LNCaP clone FGC (cell line): ENCODE measurements around the gene TCAP.

ENCODE experiments used
- DNase-seq: peaks from one replicate; pipeline ENCODE4 v3.0.0-alpha.2; 2011; ENCODE audit warnings: low read depth
- H3K4me3 ChIP-seq: 2 replicates; pipeline ENCODE4 v1.5.1; 2011; ENCODE audit warnings: mild to moderate bottlenecking, low read depth, low read length, control low read depth
- TF ChIP-seq, protein P1 (sequence below): IDR thresholded peaks from 2 replicates; pipeline ENCODE4 v1.5.1; 2012; ENCODE audit warnings: mild to moderate bottlenecking; ENCODE audit not compliant: control insufficient read depth, insufficient read depth; ENCODE audit errors: extremely low read depth

The TCAP gene

DNA sequence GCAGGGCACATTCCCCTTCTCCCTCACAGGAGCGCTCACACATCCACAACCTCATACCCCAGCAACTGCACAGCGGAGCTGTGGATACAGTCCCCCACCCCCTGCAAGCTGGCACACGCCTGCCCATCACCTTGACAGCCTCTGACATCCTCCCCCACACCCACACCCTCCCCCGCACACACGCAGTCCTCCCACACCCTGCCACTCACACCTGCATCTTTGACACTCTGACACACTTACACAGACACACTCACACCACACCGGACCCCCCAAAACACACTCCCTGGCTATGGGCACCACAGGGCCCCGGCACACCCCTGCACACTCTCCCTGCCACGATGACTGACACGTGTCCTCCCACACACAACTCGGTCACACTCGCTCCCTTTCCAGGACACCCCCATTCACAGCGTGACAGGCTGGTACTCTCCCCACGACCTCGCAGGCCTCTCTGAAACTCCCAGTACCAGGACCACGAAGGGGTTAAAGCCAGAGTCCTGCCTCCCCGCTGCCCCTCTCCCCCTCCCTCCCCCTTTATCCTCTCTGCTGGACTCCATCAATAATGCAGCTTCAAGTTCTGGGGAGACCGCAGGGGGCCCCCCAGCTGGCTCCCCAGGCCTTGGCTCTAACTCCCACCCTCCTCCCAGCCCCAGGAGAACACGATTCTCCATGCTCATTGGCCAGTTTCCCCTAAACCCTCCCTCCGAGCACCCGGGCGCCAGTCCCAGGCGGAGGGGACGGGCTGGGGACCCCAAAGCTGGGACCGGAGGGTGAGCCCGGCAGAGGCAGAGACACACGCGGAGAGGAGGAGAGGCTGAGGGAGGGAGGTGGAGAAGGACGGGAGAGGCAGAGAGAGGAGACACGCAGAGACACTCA lies 38.7 kb upstream of the TCAP start, which contains the start of gene PPP1R1B:
PPP1R1B (plus strand) TSS at position 782 of the 876 bp plus-strand sequence. CDS start 441 bp downstream, outside the sequence.
- DNase-seq = no peak
- no peak within 1 kb of the TSS for H3K4me3 ChIP-seq
- TF ChIP-seq, protein P1, sequence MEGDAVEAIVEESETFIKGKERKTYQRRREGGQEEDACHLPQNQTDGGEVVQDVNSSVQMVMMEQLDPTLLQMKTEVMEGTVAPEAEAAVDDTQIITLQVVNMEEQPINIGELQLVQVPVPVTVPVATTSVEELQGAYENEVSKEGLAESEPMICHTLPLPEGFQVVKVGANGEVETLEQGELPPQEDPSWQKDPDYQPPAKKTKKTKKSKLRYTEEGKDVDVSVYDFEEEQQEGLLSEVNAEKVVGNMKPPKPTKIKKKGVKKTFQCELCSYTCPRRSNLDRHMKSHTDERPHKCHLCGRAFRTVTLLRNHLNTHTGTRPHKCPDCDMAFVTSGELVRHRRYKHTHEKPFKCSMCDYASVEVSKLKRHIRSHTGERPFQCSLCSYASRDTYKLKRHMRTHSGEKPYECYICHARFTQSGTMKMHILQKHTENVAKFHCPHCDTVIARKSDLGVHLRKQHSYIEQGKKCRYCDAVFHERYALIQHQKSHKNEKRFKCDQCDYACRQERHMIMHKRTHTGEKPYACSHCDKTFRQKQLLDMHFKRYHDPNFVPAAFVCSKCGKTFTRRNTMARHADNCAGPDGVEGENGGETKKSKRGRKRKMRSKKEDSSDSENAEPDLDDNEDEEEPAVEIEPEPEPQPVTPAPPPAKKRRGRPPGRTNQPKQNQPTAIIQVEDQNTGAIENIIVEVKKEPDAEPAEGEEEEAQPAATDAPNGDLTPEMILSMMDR = no peak

DNA sequence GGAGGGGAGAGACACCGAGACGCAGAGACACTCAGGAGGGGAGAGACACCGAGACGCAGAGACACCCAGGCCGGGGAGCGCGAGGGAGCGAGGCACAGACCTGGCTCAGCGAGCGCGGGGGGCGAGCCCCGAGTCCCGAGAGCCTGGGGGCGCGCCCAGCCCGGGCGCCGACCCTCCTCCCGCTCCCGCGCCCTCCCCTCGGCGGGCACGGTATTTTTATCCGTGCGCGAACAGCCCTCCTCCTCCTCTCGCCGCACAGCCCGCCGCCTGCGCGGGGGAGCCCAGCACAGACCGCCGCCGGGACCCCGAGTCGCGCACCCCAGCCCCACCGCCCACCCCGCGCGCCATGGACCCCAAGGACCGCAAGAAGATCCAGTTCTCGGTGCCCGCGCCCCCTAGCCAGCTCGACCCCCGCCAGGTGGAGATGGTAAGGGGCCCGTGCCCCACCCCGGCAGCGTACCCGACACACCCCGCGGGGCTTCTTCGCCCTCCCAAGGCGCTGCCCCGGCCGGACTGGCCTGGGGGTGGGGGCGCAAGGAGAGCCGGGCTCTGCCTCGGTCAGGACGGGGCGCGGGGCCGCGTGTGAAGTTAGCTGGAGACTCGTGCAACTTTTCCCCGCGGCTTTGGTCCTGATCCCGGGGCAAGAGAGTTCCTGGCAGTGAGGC lies 38.0 kb upstream of the TCAP start:
- TF ChIP-seq, protein P1 = no peak
- H3K4me3 ChIP-seq = no peak overlapping the region
- DNase-seq = no peak

DNA sequence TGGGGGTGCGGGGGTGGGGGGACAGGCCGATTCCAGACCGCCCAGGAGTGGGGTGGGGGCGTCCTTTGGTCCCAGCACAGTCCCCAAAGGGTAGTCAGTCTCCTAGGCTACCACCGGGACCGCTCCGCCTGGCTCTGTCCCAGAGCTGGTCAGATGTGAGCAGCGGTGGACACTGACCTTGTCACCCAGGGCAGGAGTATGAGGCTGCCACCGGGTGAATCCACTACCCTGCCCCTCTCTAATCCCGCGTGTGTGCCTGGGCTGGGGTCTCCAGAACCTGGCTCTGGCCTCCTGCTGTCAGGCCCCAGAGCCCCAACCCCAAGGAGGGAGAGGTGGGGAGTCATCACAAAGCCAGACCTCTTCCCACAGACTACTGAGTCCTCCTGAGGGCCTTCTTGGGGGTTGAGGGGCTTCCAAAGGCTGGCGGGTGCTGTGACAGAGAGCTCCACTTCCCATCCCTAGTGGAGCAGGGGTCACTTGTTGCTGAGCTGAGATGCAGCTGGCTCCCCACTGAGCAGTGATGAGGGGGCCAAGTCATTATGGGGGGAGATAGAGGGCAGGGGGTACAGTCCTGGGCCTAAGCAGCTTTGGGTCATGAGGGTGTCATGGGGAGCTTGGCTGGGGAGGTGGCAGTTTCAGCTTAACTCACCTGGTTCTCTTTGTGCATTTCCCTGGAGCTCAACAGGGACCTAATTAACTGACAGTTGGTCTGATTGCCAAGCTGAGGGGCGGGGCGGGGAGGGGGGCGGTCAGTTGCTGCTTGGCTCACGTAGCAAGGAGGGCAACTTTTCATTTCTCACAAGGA lies 37.2 kb upstream of the TCAP start:
- H3K4me3 ChIP-seq = no peak overlapping the region
- DNase-seq = no peak
- TF ChIP-seq, protein P1 = no peak

DNA sequence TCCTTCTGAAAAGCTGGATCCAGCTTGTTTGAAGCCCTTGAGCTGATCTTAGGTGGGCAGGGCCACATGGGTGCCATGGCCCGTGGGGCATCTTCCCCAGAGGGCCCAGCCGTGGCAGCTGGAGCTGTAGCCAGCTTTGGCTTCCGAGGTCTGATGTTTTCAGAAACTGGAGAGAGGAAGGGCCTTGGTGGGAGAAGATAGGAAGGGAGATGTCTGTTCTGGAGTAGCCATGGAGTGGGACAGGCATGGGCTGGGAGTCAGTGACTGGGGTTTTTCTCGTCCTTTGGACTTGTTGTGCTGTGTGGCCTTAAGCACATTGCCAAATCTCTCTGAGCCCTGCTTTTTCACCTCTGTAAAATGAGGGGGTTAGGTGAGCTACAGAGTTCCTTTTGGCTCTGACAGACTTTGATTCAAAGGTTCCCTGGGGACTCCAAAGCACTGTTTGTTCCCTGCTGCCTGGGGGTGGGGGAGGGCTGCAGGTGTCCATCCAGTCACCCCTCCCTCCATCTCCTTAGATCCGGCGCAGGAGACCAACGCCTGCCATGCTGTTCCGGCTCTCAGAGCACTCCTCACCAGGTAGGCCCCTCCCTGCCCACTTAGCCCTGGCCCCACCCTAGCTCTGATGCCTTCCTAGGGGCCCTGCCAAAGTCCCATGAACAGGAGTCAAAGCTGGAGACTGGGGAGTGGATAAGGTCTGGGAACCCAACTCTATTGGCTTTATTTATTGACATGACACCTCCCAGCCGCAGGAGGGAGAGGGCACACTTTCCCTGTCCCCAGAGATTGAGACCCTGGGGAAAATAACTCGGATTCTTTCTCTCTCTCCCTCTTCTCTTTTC lies 36.3 kb upstream of the TCAP start:
- TF ChIP-seq, protein P1 = no peak
- H3K4me3 ChIP-seq = no peak overlapping the region
- no peak for DNase-seq

DNA sequence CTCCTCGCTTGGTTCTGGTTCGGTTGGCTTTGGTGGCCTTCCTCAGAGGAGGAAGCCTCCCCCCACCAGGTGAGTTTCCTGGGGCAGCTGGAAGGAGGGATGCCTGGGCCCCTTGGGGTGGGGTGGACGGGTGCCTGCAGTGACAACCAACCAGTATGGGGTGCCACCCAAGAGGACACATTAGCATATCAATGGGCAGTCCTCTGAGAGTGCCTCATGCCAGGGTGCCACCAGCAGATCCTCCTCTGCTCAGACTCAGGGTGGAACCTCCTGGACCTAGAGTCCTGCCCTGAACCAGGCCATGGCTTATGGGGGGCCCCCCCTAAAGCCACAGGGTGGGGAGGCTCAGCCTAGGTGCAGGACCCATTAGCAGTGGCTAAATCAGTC lies 35.7 kb upstream of the TCAP start:
- TF ChIP-seq, protein P1 = no peak
- DNase-seq = no peak
- H3K4me3 ChIP-seq = no peak overlapping the region

DNA sequence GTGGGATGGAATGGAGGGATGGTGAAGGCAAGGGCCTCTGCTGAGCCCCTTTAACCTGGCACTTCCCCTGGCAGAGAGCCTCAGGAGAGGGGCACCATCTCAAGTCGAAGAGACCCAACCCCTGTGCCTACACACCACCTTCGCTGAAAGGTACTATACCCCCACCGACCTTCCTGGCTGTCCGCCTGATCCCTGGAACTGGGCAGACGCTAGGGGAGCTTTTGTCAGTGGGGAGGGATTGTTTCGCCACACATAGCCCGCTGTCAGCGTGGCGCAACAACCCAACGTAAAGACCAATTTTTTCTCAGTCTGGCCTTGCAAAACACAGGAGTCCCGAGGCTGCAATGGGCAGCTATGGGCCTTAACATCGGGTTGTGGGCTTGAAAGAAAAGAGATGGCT lies 35.3 kb upstream of the TCAP start:
- no peak overlapping the region for H3K4me3 ChIP-seq
- TF ChIP-seq, protein P1 = no peak
- DNase-seq = no peak
